Kidney (tissue), 14 donors: ENCODE data around the gene RHBDF2. TPM values are rescaled to one million over a fixed set of nuclear protein-coding genes. Genes with fewer than 3 reads are reported as not detected.

Experiments
- DNase-seq, 5 donors: peaks; one replicate each; pipeline ENCODE4 v3.0.0-alpha.2; 2013 to 2020
- FAIRE-seq: peaks from 2 replicates; lab custom pipeline; 2012; peaks lifted over from hg19 to GRCh38; lab: Jason Lieb, UNC
- H3K27ac ChIP-seq, 2 donors: one replicate each; pipeline ENCODE4 v1.7.0; 2013; ENCODE audit warnings: low read depth in 2 of 2, low read length in 2 of 2, inconsistent platforms in 1 of 2
- H3K27me3 ChIP-seq: one replicate; pipeline ENCODE4 v1.7.1; 2013; ENCODE audit warnings: low read length, inconsistent platforms; ENCODE audit not compliant: control insufficient read depth, insufficient read depth
- H3K36me3 ChIP-seq, 3 donors: one replicate each; pipeline versions ENCODE4 v1.7.0 to v1.7.1; 2013; ENCODE audit warnings: low read length in 3 of 3, control low read depth in 1 of 3, inconsistent platforms in 1 of 3; ENCODE audit not compliant: insufficient read depth in 3 of 3, control insufficient read depth in 2 of 3
- H3K4me1 ChIP-seq, 3 donors: one replicate each; pipeline versions ENCODE4 v1.7.0 to v1.7.1; 2013; ENCODE audit warnings: low read length in 3 of 3, inconsistent platforms in 1 of 3, low read depth in 1 of 3; ENCODE audit not compliant: control insufficient read depth in 2 of 3, insufficient read depth in 2 of 3
- H3K4me3 ChIP-seq, 3 donors: one replicate each; pipeline versions ENCODE4 v1.7.0 to v1.8.1; 2013; ENCODE audit warnings: low read length in 3 of 3, control low read depth in 1 of 3, inconsistent platforms in 1 of 3
- H3K9ac ChIP-seq, 3 donors: one replicate each; pipeline versions ENCODE4 v1.7.0 to v1.7.1; 2013; ENCODE audit warnings: low read length in 3 of 3, control low read depth in 1 of 3, inconsistent platforms in 1 of 3
- H3K9me3 ChIP-seq, 3 donors: one replicate each; pipeline versions ENCODE4 v1.7.0 to v1.7.1; 2013; ENCODE audit warnings: low read length in 3 of 3, control low read depth in 1 of 3, inconsistent platforms in 1 of 3; ENCODE audit not compliant: control insufficient read depth in 2 of 3, insufficient read depth in 1 of 3
- CTCF ChIP-seq: IDR thresholded peaks from 3 replicates; pipeline ENCODE4 v1.5.1; 2012; ENCODE audit warnings: mild to moderate bottlenecking, moderate library complexity, borderline replicate concordance; ENCODE audit not compliant: insufficient read depth; ENCODE audit errors: extremely low read depth
- intact Hi-C: fragments of 100-400 bp; cut with DNase I; formaldehyde crosslinking; loops from one replicate; pipeline ENCODE4 v1.11.1; 2022
- polyA plus RNA-seq: library from polyadenylated mRNA; stranded (reverse); fragments of 350-450 nt; fragmentation: Illumina TruSeq; extraction: RNeasy Lipid Tissue Mini Kit (QIAGEN cat#74804); gene quantifications from one replicate; pipeline ENCODE4 v1.2.3, GENCODE V29; 2014; ENCODE audit warnings: low read depth, low replicate concordance; ENCODE audit not compliant: insufficient read depth
- total RNA-seq: library from RNA; stranded (reverse); fragmentation: NEBNext Ultra II Directional; extraction: Animal tissue kit (Norgen Biotek cat#: 25700); gene quantifications from one replicate; pipeline ENCODE4 v1.2.1, GENCODE V29; 2021
- donor health status: control.
- donor health status: control.
- donor health status: control.
- donor health status: control.
- donor health status: control.
- donor health status: DM: yes; HTN: yes; CAD: no.
- donor health status: Normal renal cell carcinoma (clear cell type).

Gene RHBDF2
- total and polyA plus RNA-seq, 2 donors from 2014 or later: 6.8 to 58.6 TPM

DNA sequence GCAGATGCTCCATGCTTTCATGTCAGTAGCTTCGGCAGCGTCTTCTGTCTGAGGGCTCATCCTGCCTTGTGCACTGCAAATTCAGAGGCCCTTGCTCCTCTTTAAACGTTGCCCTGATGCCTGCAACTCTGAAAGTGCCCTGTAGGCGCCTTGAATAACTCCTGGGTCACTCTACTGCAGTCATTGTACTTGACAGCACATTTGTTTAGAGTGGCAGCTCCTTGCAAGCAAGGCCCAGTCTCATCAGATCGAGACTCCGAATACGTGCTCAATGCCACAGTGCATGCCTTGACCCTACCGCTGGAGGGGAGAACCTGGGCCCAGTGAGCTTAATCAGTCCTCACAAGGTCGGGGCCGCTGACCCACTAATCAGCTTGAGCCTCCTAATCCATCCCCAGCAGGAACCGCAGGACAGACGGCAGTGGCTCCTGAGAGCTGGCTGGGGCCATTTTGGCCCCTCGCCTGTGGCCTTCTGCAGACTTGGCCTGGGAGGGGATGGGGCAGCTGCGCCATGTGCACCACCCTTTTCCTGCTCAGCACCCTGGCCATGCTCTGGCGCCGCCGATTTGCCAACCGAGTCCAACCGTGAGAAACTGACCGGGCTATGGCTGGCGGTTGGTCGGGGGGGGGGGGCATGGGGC, 38.5 kb upstream of the RHBDF2 start, which contains the start of gene PRCD:
TSS of gene PRCD (plus strand) at position 414 of the 641 bp plus-strand sequence. CDS start at position 512, 98 bp downstream.
- Histone ChIP-seq H3K36me3 (no peaks in the 10 kb centered on the region), H3K27me3 (no peaks in the 10 kb centered on the region), H3K9me3 (no peaks in the 10 kb centered on the region), H3K9ac (peak within 1 kb of the TSS; percentile 16 to 46 (median 31)), H3K4me1 (peaks cover 0 to 21% (median 7%) of the 10 kb centered on the region in 3 donors), H3K27ac (no peak within 1 kb of the TSS), H3K4me3 (peak within 1 kb of the TSS; percentile 40 to 61 (median 56))
- TF ChIP-seq CTCF: no peak
- FAIRE-seq: no peak
- DNase-seq: peak in 2 of 5 donors; percentile 59 to 65
- intact Hi-C loops: no loop called here

- peaks cover 0 to 18% (median 7%) of the 10 kb centered on the region in 3 donors for H3K4me1 ChIP-seq
- no peak overlapping the region for H3K27ac ChIP-seq
- H3K9me3 ChIP-seq: no peaks in the 10 kb centered on the region
- FAIRE-seq: no peak
- H3K36me3 ChIP-seq: no peaks in the 10 kb centered on the region
- no peak overlapping the region for H3K4me3 ChIP-seq
- H3K9ac ChIP-seq: no peak overlapping the region
- DNase-seq: peak in 1 of 5 donors; percentile 37
- TF ChIP-seq CTCF: no peak
- no peaks in the 10 kb centered on the region for H3K27me3 ChIP-seq
- intact Hi-C loops: no loop called here
Measured at GRCh38 chr17:76538941-76539570, 37.8 kb upstream of the RHBDF2 start.

- FAIRE-seq (no peak), DNase-seq (peak in 3 of 5 donors; percentile 34 to 80 (median 67))
- peak overlapping the region in 1 of 3 donors; percentile 12 for H3K9ac ChIP-seq
- no peaks in the 10 kb centered on the region for H3K36me3 ChIP-seq
- H3K9me3 ChIP-seq: no peaks in the 10 kb centered on the region
- intact Hi-C loops: no loop called here
- TF ChIP-seq CTCF: no peak
- H3K4me1 ChIP-seq: peaks cover 0 to 18% (median 7%) of the 10 kb centered on the region in 3 donors
- H3K4me3 ChIP-seq: no peak overlapping the region
- peak overlapping the region in 1 of 2 donors; percentile 28 for H3K27ac ChIP-seq
- no peaks in the 10 kb centered on the region for H3K27me3 ChIP-seq
Measured at GRCh38 chr17:76538281-76538931, 37.2 kb upstream of the RHBDF2 start.
